ENCODE data around the gene PLAC1. TPM values are rescaled to one million over a fixed set of nuclear protein-coding genes. Genes with fewer than 3 reads are reported as not detected.

PLAC1 gene
- total RNA-seq, 1 experiment from 2014 or later = 2.7 TPM

GRCh38 chrX:134623293-134624045 lies 34.8 kb downstream of the PLAC1 start:
- POLR2A ChIA-PET = no interaction called here
- no TSS peak for BruUV-seq (replicated peaks)
- no peaks in the 10 kb centered on the region for H3K4me1 Mint-ChIP-seq (ENCODE audit: low read depth, unreplicated experiment)
- DNase-seq = no peak
- CTCF ChIA-PET = no interaction called here
- TF ChIP-seq CTCF (IDR thresholded peaks at IDR 0.05; ENCODE audit: insufficient read depth in 1 of 2, low read depth in 1 of 2, low read length in 1 of 2, severe bottlenecking in 1 of 2, unreplicated experiment in 1 of 2) = no peak
- Histone ChIP-seq H3K36me3 (ENCODE audit: control insufficient read depth, insufficient read depth, low read length) (no peaks in the 10 kb centered on the region), H3K4me1 (peaks cover 11% of the 10 kb centered on the region), H3K9me3 (no peaks in the 10 kb centered on the region), H3K4me3 (ENCODE audit: low read depth, low read length) (no peak overlapping the region), H3K27me3 (replicated peaks; ENCODE audit: control insufficient read depth, insufficient read depth, low read length) (no peaks in the 10 kb centered on the region)
- H3K4me3 Mint-ChIP-seq (ENCODE audit: unreplicated experiment) = no peak overlapping the region
- H3K27ac Mint-ChIP-seq (ENCODE audit: unreplicated experiment) = no peak overlapping the region
- H3K36me3 Mint-ChIP-seq (ENCODE audit: insufficient read depth, unreplicated experiment) = no peaks in the 10 kb centered on the region
- intact Hi-C loops (cut with micrococcal nuclease; ENCODE audit: unreplicated experiment) = no loop called here
- no peaks in the 10 kb centered on the region for H3K27me3 Mint-ChIP-seq (ENCODE audit: insufficient read depth, unreplicated experiment)
- no peaks in the 10 kb centered on the region for H3K9me3 Mint-ChIP-seq (ENCODE audit: unreplicated experiment)

GRCh38 chrX:134622813-134623185 lies 35.5 kb downstream of the PLAC1 start:
- POLR2A ChIA-PET = no interaction called here
- Histone ChIP-seq H3K27me3 (replicated peaks; ENCODE audit: control insufficient read depth, insufficient read depth, low read length) (no peaks in the 10 kb centered on the region), H3K4me1 (peaks cover 11% of the 10 kb centered on the region), H3K4me3 (ENCODE audit: low read depth, low read length) (no peak overlapping the region), H3K9me3 (no peaks in the 10 kb centered on the region), H3K36me3 (ENCODE audit: control insufficient read depth, insufficient read depth, low read length) (no peaks in the 10 kb centered on the region)
- BruUV-seq (replicated peaks) = no TSS peak
- Mint-ChIP-seq H3K4me3 (ENCODE audit: unreplicated experiment) (no peak overlapping the region), H3K4me1 (ENCODE audit: low read depth, unreplicated experiment) (no peaks in the 10 kb centered on the region), H3K36me3 (ENCODE audit: insufficient read depth, unreplicated experiment) (no peaks in the 10 kb centered on the region), H3K27me3 (ENCODE audit: insufficient read depth, unreplicated experiment) (no peaks in the 10 kb centered on the region), H3K27ac (ENCODE audit: unreplicated experiment) (no peak overlapping the region), H3K9me3 (ENCODE audit: unreplicated experiment) (no peaks in the 10 kb centered on the region)
- CTCF ChIA-PET = no interaction called here
- no peak for DNase-seq
- intact Hi-C loops (cut with micrococcal nuclease; ENCODE audit: unreplicated experiment) = no loop called here
- TF ChIP-seq CTCF (IDR thresholded peaks at IDR 0.05; ENCODE audit: insufficient read depth in 1 of 2, low read depth in 1 of 2, low read length in 1 of 2, severe bottlenecking in 1 of 2, unreplicated experiment in 1 of 2) = no peak

- Mint-ChIP-seq H3K27me3 (ENCODE audit: insufficient read depth, unreplicated experiment) (no peaks in the 10 kb centered on the region), H3K4me1 (ENCODE audit: low read depth, unreplicated experiment) (no peaks in the 10 kb centered on the region), H3K4me3 (ENCODE audit: unreplicated experiment) (no peak overlapping the region), H3K27ac (ENCODE audit: unreplicated experiment) (no peak overlapping the region), H3K9me3 (ENCODE audit: unreplicated experiment) (no peaks in the 10 kb centered on the region), H3K36me3 (ENCODE audit: insufficient read depth, unreplicated experiment) (no peaks in the 10 kb centered on the region)
- POLR2A ChIA-PET = no interaction called here
- Histone ChIP-seq H3K9me3 (no peaks in the 10 kb centered on the region), H3K36me3 (ENCODE audit: control insufficient read depth, insufficient read depth, low read length) (no peaks in the 10 kb centered on the region), H3K27me3 (replicated peaks; ENCODE audit: control insufficient read depth, insufficient read depth, low read length) (no peaks in the 10 kb centered on the region), H3K4me1 (peaks cover 11% of the 10 kb centered on the region), H3K4me3 (ENCODE audit: low read depth, low read length) (no peak overlapping the region)
- intact Hi-C loops (cut with micrococcal nuclease; ENCODE audit: unreplicated experiment) = no loop called here
- CTCF ChIA-PET = no interaction called here
- TF ChIP-seq CTCF (IDR thresholded peaks at IDR 0.05; ENCODE audit: insufficient read depth in 1 of 2, low read depth in 1 of 2, low read length in 1 of 2, severe bottlenecking in 1 of 2, unreplicated experiment in 1 of 2) = no peak
- no peak for DNase-seq
- no TSS peak for BruUV-seq (replicated peaks)
These were observed 36.0 kb downstream of the PLAC1 start for GRCh38 chrX:134622056-134622812.

Measured in Caco-2 (cell line).